ENCODE measurements around the gene MGAT5B. TPM values are rescaled to one million over a fixed set of nuclear protein-coding genes. Genes with fewer than 3 reads are reported as not detected.
A peak's percentile ranks its signal among the peaks of the same experiment; 100 is the strongest.

The MGAT5B gene
- total and polyA plus RNA-seq, 2 of the 13 experiments (the other 11 are each of a cell fraction or from before 2014, with no cell fraction given), result 0.07 to 0.13 TPM

GRCh38 chr17:76868176-76868668, at the start of gene MGAT5B (continued):
- TF ChIP-seq KDM5B (CRISPR knock-in tag; IDR thresholded peaks at IDR 0.05; ENCODE audit: borderline replicate concordance) (peak; percentile 24; the same call in 1 of the 2 replicates), HCFC1 (IDR thresholded peaks at IDR 0.05; ENCODE audit: low read depth, low read length) (no peak), YY1 (IDR thresholded peaks at IDR 0.05; ENCODE audit: insufficient read depth, insufficient replicate concordance, low read depth, low read length) (peak; percentile 73), MIER3 (CRISPR knock-in tag; IDR thresholded peaks at IDR 0.05; ENCODE audit: borderline replicate concordance) (no peak), FOXM1 (CRISPR knock-in tag; IDR thresholded peaks at IDR 0.05) (no peak), SKIL (CRISPR knock-in tag; IDR thresholded peaks at IDR 0.05; ENCODE audit: borderline replicate concordance) (no peak), ZKSCAN1 (IDR thresholded peaks at IDR 0.05; ENCODE audit: low read length) (no peak), NFYB (CRISPR knock-in tag; IDR thresholded peaks at IDR 0.05) (no peak), RFX3 (CRISPR knock-in tag; IDR thresholded peaks at IDR 0.05) (no peak), DZIP1 (CRISPR knock-in tag; IDR thresholded peaks at IDR 0.05) (no peak), MXD3 (CRISPR knock-in tag; IDR thresholded peaks at IDR 0.05) (no peak; the same call in 1 of the 2 replicates), RARG (CRISPR knock-in tag; IDR thresholded peaks at IDR 0.05; ENCODE audit: low read depth) (no peak), ZNF557 (CRISPR knock-in tag; IDR thresholded peaks at IDR 0.05) (no peak), KAT8 (CRISPR knock-in tag; IDR thresholded peaks at IDR 0.05) (no peak), SRSF9 (IDR thresholded peaks at IDR 0.05; ENCODE audit: borderline replicate concordance, insufficient read depth, low read depth, low read length, poor library complexity, severe bottlenecking) (no peak), RERE (CRISPR knock-in tag; IDR thresholded peaks at IDR 0.05; ENCODE audit: low read depth) (no peak), GATAD1 (CRISPR knock-in tag; IDR thresholded peaks at IDR 0.05) (no peak)

All from HepG2 (cell line).